ENCODE measurements around the gene CZIB.
"Not testable (repeated sequence)": the region's sequence is repeated elsewhere in the genome, so short reads cannot be mapped to it uniquely, and the experiment has no call there.

Gene CZIB

GRCh38 chr1:53190210-53190611, 30.2 kb downstream of the CZIB start:
- TF ChIP-seq CTCF (conservative IDR thresholded peaks at IDR 0.05; ENCODE audit: control insufficient read depth, insufficient read depth, low read depth, low read length): no peak
- DNase-seq (ENCODE audit: low read depth): no peak
- no peak overlapping the region for H3K4me3 ChIP-seq (ENCODE audit: control insufficient read depth, low read depth, low read length)

- H3K4me3 ChIP-seq (ENCODE audit: control insufficient read depth, low read depth, low read length): no peak overlapping the region
- TF ChIP-seq CTCF (conservative IDR thresholded peaks at IDR 0.05; ENCODE audit: control insufficient read depth, insufficient read depth, low read depth, low read length): no peak
- no peak for DNase-seq (ENCODE audit: low read depth)
Measured at GRCh38 chr1:53189061-53189460, 31.4 kb downstream of the CZIB start.

- H3K4me3 ChIP-seq (ENCODE audit: control insufficient read depth, low read depth, low read length): no peak overlapping the region
- TF ChIP-seq CTCF (conservative IDR thresholded peaks at IDR 0.05; ENCODE audit: control insufficient read depth, insufficient read depth, low read depth, low read length): no peak
- peak; percentile 45 for DNase-seq (ENCODE audit: low read depth)
Measured at GRCh38 chr1:53188099-53188498, 32.3 kb downstream of the CZIB start.

DNA sequence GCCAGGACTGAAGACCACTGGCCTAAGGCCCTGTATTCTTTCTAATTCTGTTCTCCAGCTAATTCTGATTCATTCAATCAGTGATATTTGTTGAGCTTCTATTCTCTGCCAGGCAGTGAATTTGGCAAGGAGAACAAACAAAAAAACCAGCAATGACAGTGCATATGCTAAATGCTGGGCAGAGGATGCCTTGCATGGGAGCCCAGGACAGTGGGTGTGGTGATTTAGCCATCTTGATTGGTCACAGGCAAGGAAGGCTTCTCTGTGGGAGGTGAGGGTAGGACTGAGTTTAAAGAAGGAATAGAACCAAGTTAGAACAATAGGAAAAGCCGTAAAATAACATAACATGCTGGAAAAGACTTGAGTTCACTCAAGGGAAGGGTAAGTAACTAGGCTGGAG, 33.0 kb downstream of the CZIB start:
- no peak overlapping the region for H3K4me3 ChIP-seq (ENCODE audit: control insufficient read depth, low read depth, low read length)
- no peak for TF ChIP-seq CTCF (conservative IDR thresholded peaks at IDR 0.05; ENCODE audit: control insufficient read depth, insufficient read depth, low read depth, low read length)
- no peak for DNase-seq (ENCODE audit: low read depth)

DNA sequence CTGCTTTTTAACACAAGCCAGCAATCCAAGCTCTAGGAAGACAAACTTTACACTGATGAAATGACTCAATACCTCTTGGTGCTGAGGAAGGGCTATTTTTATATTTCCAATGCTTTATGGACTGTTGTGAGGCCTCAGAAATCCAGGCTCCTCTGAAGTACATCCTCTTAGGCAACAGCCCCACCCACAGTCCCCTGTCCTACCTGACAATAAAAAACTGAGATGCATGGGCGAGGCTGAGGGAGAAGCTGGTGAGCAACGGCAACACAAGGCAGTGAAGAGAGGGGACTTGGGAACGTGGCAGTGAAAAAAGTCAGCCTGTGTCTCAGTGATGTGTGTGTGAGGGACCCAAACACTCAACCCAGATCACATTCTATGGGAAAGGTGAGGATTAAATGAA, 33.9 kb downstream of the CZIB start:
- no peak overlapping the region for H3K4me3 ChIP-seq (ENCODE audit: control insufficient read depth, low read depth, low read length)
- DNase-seq (ENCODE audit: low read depth): no peak
- no peak for TF ChIP-seq CTCF (conservative IDR thresholded peaks at IDR 0.05; ENCODE audit: control insufficient read depth, insufficient read depth, low read depth, low read length)

DNA sequence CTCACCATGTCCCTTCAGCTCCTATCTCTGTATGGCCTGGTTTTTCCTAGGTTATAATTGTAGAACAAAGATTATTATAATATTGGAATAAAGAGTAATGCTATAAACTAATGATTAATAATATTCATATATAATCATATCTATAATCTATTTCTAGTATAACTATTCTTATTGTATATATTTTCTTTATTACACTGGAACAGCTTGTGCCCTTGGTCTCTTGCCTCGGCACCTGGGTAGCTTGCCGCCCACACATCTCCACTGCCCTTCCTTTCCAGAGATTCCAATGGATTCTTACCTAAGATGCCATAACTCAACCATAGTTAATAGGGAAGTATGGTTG, 34.5 kb downstream of the CZIB start:
- not testable (repeated sequence) for DNase-seq (ENCODE audit: low read depth); H3K4me3 ChIP-seq (ENCODE audit: control insufficient read depth, low read depth, low read length)

DNA sequence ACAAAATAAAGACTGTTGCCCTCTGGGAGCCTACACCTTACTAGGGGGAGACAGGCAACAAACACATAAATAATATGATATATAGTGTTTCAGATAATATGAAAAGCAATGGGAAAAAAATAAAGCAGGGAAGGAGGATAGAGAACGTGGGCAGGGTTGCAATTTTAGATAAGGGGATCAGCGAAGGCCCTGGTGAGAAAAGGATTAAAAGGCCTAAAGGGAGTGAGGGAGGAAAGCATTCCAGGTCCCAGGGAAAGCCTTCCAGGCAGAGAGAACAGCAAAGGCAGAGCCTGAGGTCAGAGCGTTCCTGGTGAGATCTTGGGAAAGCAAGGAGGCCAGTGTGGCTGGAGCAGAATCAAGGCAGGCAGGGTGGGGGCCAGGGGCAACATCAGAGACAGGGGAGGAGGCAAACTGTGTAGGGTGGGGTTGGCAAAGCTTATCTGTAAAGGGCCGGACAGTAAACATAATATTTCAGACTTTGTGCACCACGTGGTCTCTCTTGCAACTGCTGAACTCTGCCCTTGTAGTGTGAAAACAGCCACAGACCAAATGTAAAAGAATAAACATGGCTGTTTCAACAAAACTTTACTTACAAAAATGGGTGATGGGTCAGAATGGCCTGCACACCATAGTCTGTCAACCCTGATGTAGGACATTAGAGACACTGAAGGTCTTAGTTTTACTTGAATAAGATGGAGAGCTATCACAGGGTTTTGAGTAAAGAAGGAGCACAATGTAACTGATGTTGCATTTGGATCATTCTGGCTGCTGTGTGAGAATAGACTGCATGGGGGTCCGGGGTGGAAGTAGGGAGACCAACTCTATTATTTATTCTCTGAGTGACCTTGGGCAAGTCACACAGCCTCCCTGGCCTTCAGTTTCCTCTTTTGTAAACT, 37.1 kb downstream of the CZIB start:
- peak; percentile 65 for DNase-seq (ENCODE audit: low read depth)
- TF ChIP-seq CTCF (conservative IDR thresholded peaks at IDR 0.05; ENCODE audit: control insufficient read depth, insufficient read depth, low read depth, low read length): no peak
- H3K4me3 ChIP-seq (ENCODE audit: control insufficient read depth, low read depth, low read length): no peak overlapping the region

Measured in fibroblast of mammary gland (primary cell).